Motor neuron (in vitro differentiated cells): Measurements from ENCODE around the gene GSTO1. TPM values are rescaled to one million over a fixed set of nuclear protein-coding genes. Genes with fewer than 3 reads are reported as not detected.

Source experiments
- total RNA-seq, 8 experiments: library from RNA; unstranded; fragments of 300-600 nt; gene quantifications; 2 replicates each; pipeline versions ENCODE4 v1.2.3 to v1.2.4, GENCODE V29; 2022

The GSTO1 gene
- total RNA-seq, 8 experiments from 2014 or later = 29.7 to 331 (median 51.5) TPM

Other genes with a start within 250 kb of the GSTO1 start
- gene COL17A1, start 169.0 kb upstream of the GSTO1 start, total RNA-seq = 1 to 10 TPM in 3 of 8 experiments, under 1 TPM in 5; 0.38 to 4.9 (median 0.74) TPM
- 10 to 100 TPM in 3 of 8 experiments, 1 to 10 TPM in 5; 7.4 to 45.4 (median 9.5) TPM for gene SFR1, start 132.7 kb upstream of the GSTO1 start, total RNA-seq
- 10 to 100 TPM in 1 of 8 experiments, 1 to 10 TPM in 6, under 1 TPM in 1; 0.94 to 38.7 (median 2.0) TPM for gene CFAP43, start 22.5 kb upstream of the GSTO1 start, total RNA-seq
- 1 to 10 TPM in 6 of 8 experiments, under 1 TPM in 2; 0.88 to 3.6 (median 1.8) TPM for gene GSTO2, start 14.3 kb downstream of the GSTO1 start, total RNA-seq
- 10 to 100 TPM in 2 of 8 experiments, 1 to 10 TPM in 6; 5.4 to 17.7 (median 8.6) TPM for gene ITPRIP, start 83.6 kb downstream of the GSTO1 start, total RNA-seq
- gene CFAP58, start 98.9 kb downstream of the GSTO1 start, total RNA-seq = 1 to 10 TPM in 7 of 8 experiments, under 1 TPM in 1; 0.58 to 1.8 (median 1.3) TPM